HG03520 (cell line): ENCODE measurements around the gene NUP160.
"Not testable (repeated sequence)": the region's sequence is repeated elsewhere in the genome, so short reads cannot be mapped to it uniquely, and the experiment has no call there.

Experiments
- ATAC-seq: cut with Tn5 transposase; IDR thresholded peaks from one replicate; pipeline ENCODE4 v1.9.1; 2021; ENCODE audit warnings: mild to moderate bottlenecking, moderate library complexity; ENCODE audit not compliant: unreplicated experiment

NUP160 gene

GRCh38 chr11:47791774-47792430 is 56.2 kb downstream of the NUP160 start:
- ATAC-seq: no peak

GRCh38 chr11:47790017-47790416 is 58.1 kb downstream of the NUP160 start:
- ATAC-seq: not testable (repeated sequence)

GRCh38 chr11:47788181-47788580 is 60.0 kb downstream of the NUP160 start:
- no peak for ATAC-seq

- ATAC-seq: no peak
Observed at GRCh38 chr11:47786373-47786772, 61.8 kb downstream of the NUP160 start.

- ATAC-seq: no peak
Observed at GRCh38 chr11:47784785-47785381, 63.3 kb downstream of the NUP160 start.

GRCh38 chr11:47783087-47783610 is 65.0 kb downstream of the NUP160 start:
- ATAC-seq: no peak

GRCh38 chr11:47778878-47779483 is 69.2 kb downstream of the NUP160 start:
- ATAC-seq: no peak

- ATAC-seq: no peak
Observed at GRCh38 chr11:47775240-47775869, 72.8 kb downstream of the NUP160 start.

- no peak for ATAC-seq
Observed at GRCh38 chr11:47773882-47774281, 74.3 kb downstream of the NUP160 start.

GRCh38 chr11:47769556-47769955 is 78.6 kb downstream of the NUP160 start:
- ATAC-seq: not testable (repeated sequence)

GRCh38 chr11:47768101-47768612 is 80.0 kb downstream of the NUP160 start:
- no peak for ATAC-seq

- ATAC-seq: peak; percentile 29
Observed at GRCh38 chr11:47766509-47767227, 81.5 kb downstream of the NUP160 start.

- no peak for ATAC-seq
Observed at GRCh38 chr11:47765086-47765485, 83.1 kb downstream of the NUP160 start.

- ATAC-seq: not testable (repeated sequence)
Observed at GRCh38 chr11:47759291-47759690, 88.9 kb downstream of the NUP160 start.

- no peak for ATAC-seq
Observed at GRCh38 chr11:47756208-47756607, 91.9 kb downstream of the NUP160 start.

GRCh38 chr11:47750725-47751124 is 97.4 kb downstream of the NUP160 start:
- ATAC-seq: no peak

GRCh38 chr11:47742494-47742893 is 105.7 kb downstream of the NUP160 start:
- not testable (repeated sequence) for ATAC-seq

GRCh38 chr11:47737817-47738216 is 110.3 kb downstream of the NUP160 start:
- ATAC-seq: not testable (repeated sequence)

- ATAC-seq: no peak
Observed at GRCh38 chr11:47732271-47732670, 115.9 kb downstream of the NUP160 start.

GRCh38 chr11:47731475-47731874 is 116.7 kb downstream of the NUP160 start:
- ATAC-seq: no peak
